CD1c-positive myeloid dendritic cell (primary cell): ENCODE results near the gene WBP1.
"Not testable (repeated sequence)": the region's sequence is repeated elsewhere in the genome, so short reads cannot be mapped to it uniquely, and the experiment has no call there.

Source experiments
- DNase-seq: peaks from one replicate; pipeline ENCODE4 v3.0.0-alpha.2; 2016; ENCODE audit errors: extremely low spot score

Gene WBP1

GRCh38 chr2:74482801-74483674 is 24.8 kb downstream of the WBP1 start, which contains the start of the genes CCDC142 and TTC31:
CCDC142 (minus strand) TSS chr2:74482998; CDS start chr2:74482837, 161 bp downstream.
TTC31 (plus strand) TSS chr2:74483081; CDS start chr2:74483096, 15 bp downstream.
- peak; percentile 97 for DNase-seq

GRCh38 chr2:74483675-74484164 is 25.5 kb downstream of the WBP1 start:
- not testable (repeated sequence) for DNase-seq

GRCh38 chr2:74486141-74486540 is 27.9 kb downstream of the WBP1 start:
- DNase-seq: no peak

GRCh38 chr2:74488643-74489481 is 30.6 kb downstream of the WBP1 start:
- no peak for DNase-seq

GRCh38 chr2:74489906-74490305 is 31.7 kb downstream of the WBP1 start:
- no peak for DNase-seq

- no peak for DNase-seq
Observed at GRCh38 chr2:74491648-74492544, 33.7 kb downstream of the WBP1 start.

- DNase-seq: no peak
Observed at GRCh38 chr2:74493546-74493945, 35.3 kb downstream of the WBP1 start.

GRCh38 chr2:74495440-74495839 is 37.2 kb downstream of the WBP1 start:
- no peak for DNase-seq

- DNase-seq: no peak
Observed at GRCh38 chr2:74496997-74497776, 38.9 kb downstream of the WBP1 start.

- no peak for DNase-seq
Observed at GRCh38 chr2:74497777-74498499, 39.7 kb downstream of the WBP1 start.

GRCh38 chr2:74498500-74499266 is 40.4 kb downstream of the WBP1 start:
- peak; percentile 35 for DNase-seq

GRCh38 chr2:74499267-74499939 is 41.2 kb downstream of the WBP1 start, which contains the start of gene LBX2:
LBX2 (minus strand) TSS chr2:74499603; CDS start chr2:74499537, 66 bp downstream.
- DNase-seq: no peak

GRCh38 chr2:74499940-74500577 is 41.8 kb downstream of the WBP1 start:
- DNase-seq: no peak

GRCh38 chr2:74500578-74500946 is 42.3 kb downstream of the WBP1 start:
- no peak for DNase-seq

GRCh38 chr2:74501335-74502071 is 43.3 kb downstream of the WBP1 start:
- no peak for DNase-seq

GRCh38 chr2:74502147-74502719 is 44.0 kb downstream of the WBP1 start:
- DNase-seq: no peak
